NCI-H748 treated with DMSO at 0.1 percent for 48 hours (cell line): ENCODE measurements around the gene MYL3.

Source experiments
- DNase-seq: peaks from one replicate; lab custom pipeline; 2025; lab: John Stamatoyannopoulos, UW

The MYL3 gene

DNA sequence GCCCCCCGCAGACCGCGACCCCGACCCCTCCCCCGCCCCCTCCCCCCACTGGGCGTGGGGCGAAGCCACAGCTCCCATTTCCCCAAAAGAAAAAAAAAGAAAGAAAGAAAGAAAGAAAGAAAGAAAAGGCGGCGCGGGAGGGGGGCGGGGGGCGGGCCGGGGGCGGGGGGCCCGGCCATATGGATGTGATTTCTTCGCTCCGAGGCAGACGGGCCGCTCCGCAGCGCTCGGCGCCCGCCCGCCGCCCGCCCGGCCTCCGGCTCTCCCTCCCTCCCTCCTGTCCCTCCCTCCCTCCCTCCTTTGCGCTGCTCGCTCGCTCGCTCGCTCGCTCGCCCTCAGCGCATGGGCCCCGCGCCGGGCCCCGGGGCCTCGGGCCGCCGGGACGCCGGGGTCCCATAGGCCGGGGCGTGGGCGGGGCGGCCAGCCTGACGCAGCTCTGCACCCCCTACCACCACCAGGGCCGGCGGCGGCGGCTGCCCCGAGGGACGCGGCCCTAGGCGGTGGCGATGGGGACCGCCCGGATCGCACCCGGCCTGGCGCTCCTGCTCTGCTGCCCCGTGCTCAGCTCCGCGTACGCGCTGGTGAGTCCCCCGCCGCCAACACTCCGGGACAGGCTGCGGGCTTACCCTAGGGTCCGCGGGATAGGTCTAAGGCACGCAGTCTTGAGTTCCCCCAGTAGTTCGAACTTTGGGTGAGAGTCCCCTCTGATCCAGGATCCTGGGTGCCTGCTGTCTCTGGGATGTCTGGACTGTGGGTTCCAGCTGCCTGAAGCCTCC lies 20.0 kb upstream of the MYL3 start:
- no peak for DNase-seq

DNA sequence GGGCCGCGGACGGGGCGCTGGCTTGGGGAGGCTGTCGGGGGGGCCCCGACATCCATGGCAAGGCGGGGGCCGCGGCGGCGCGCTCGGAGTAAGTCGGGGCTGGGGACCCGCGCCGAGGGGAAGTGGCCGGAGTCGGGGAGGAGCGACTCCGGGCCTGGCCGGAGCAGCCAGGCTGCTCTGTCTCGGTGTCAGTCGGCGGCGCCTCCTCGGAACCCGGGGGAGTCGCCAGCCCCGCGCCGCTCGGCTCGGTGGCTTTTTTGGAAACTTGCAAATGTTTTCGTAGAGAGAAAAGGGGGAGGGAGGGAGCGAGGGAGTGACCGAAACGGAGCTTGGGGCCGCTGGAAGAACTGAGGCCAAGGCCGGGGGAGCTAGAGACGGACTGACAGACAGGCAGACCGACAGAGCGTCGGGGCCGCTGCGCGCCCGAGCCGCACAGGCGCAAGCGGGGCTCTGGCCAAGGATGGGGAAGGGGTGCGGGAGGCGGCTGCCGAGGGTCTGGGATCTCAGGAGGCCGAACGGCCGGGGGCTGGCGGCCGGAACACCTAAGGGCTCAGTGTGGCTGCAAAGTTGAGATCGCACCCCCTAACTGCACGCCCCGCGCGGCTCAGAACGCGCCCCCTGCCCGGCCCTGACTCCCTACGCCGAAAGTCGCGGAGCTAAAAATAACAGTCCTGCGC lies 19.3 kb upstream of the MYL3 start:
- DNase-seq = no peak

DNA sequence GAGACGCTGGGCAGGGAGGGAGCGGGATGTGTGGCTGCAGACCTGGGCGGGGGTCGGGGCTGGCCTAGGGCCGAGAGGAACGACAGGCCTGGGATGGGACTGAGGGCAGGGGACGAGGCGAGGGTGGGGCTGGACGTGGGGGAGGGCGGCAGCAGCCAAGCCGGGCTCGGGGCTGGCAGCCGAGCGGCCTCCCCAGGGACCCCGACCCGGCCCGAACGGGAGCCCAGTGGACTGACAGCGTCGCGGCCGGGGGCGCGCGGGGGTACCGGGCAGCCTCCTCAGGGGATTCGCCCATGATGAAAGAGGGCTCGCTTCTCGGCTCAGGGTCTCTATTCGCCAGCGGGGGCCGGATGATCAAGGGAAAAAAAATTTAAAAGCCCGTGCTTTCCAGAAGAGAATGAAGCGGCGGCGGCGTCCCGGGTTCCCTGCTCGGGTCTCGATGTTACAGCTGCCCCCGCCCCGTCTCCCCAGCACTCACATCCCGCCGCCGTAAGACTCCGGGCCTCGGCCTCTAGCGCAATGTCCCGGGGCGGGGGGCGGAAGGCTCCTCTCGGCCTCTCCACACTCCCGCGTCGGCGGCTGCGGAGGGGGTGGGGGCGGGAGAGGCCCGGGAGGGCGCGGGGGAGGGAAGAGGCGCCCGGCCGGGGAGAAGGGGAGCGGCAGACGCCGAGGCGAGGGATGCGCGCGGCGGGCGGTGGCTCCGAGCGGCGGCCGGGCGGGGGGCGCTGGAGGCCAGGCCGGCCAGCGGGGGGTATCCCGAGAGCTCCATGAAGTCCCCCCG lies 18.5 kb upstream of the MYL3 start:
- DNase-seq = no peak

DNA sequence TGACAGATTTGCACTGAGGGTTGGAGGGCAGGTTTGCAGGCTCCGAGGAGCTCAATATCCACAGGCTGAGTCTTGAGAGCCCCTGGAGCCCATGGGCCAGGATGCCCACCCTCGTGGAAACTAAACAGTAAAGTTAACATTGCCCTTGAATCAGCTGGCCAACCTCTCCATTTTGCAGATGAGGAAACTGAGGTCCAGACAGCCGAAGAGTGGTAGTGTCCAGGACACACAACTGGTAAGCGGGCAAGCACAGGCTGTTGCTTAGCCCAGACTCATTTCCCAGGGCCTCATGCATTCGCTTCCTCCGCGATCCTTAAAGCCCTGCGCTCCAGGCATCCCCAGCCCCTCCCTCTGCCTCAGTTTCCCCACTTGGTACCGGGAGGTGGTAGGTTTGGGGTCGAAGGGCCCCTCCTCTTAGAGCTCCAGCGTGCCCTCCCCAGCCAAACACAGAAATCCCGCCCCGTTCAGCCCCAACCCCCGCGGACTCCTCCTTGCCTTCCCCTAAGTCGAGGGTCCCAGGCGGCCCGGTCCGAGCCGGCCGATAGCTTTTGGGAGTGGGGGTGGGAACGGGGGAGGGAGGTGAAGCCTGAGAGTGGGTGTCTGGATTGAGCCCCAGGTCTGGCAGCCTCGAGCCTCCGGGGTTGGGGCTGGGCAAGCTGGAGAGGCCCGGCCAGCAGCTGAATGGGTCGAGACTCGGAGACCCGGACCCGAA lies 17.8 kb upstream of the MYL3 start:
- no peak for DNase-seq

DNA sequence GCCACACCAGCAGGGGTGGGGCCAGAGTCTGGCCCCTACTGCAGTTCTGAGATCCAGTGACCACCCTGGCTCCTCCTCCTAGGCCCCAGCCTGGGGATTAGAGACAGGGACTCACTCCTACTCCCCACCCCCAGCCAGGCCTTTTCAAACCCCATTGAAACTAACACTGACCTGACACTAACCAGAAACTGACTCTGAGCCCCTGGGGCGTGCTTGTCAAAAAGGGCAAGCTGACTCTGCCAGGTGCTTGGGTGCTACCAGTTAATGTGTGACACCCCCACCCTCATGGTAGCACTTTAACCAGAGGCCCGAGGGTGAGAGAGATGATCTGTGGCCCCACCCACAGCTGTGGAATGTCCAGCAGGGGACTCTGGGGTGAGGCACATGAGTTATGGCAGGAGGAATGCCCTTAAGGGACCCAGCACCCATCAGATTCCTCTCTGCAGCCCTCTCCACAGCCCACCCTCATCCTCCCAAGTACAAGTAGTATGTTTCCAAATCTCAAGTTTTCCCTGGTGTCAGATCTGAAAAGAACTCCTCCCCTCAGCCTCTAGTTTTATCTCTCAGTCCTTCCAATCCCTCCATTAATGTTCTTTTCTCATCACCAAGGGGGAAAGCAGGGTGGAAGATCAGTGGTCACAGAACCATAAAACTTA lies 15.7 kb upstream of the MYL3 start:
- no peak for DNase-seq

DNA sequence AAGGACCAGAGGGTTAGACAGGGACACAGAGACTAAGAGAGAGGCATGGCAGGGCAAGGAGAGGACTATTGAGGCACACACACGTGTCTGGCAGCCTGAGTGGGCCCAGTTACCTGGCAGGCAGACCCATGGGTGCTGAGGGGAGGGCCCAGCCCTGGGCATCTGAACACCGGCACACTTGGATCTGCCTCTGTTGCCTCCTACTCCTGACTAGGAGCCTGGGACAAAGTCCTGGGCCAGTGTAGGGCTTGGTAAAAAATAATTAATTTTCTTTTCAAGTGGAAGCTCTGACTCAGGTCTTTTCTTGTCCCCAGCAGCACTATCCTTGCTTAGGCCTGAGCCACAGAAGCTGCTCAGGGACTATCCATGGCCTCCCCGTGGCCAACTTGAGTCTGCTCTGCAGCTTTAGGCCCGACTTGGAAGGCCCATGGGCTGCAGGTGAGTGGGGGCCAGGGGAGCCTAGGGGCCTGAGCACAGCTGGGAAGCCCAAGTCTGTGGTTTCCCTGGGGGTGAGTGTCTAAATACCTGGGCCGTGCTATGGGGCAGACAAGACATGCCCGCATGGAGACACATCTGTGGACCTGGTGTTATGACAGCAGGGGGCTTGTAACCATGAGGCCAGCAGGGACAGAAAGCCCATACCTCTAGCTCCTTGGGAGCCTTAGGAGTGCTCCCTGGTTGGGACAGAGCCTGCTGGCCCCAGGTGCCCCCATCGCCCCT lies 14.3 kb upstream of the MYL3 start, which contains the start of gene PTH1R:
Gene PTH1R, plus strand, starts transcription at position 316 of the 720 bp plus-strand sequence. CDS start 5,839 bp downstream, outside the sequence.
- no peak for DNase-seq

DNA sequence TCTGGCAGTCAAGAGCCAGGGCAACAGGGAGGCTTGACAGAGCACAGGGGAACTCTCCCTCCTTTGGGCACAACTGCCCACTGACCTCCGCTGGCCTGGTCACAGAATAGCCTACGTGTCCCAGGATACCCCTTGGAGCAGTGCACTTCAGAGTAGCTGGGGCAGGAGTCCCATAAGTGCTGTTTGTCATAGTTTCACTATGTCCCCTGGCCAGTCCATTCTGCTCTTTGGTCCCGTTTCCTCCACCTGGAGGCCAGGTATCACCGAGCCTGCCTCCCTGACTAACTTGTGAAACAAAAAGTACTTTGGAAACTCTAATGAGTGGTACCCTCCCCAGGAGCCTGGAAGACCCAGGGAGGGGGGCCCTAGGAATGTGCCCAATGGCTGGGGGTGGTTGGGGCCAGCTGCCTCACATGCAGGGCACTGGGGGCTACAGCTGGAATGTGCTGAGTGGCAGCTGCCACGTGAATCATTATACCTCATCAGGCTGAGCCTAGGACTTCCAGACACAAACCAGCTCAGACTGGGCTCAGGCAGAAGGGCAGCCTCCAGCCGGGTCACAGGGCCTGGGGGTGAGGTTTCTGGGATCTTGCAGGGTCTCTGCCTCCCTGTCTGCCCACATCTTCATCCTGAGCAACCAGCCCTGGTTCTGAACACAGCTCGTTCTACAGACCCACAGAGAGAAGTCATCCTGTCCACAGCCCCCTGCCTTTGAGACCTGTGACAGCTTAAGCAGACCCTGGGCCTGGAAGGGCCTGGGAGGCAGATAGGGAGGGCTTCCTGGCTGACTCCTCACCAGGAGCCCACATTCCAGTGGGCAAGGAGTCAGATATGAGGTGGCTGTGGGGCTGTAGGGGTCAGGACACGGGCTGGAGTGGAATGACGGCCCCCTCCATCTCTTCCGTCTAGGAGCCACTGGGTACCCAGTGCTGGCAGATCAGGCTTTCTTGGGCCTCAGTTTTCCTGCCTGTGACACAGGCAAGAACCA lies 13.4 kb upstream of the MYL3 start:
- DNase-seq = no peak

DNA sequence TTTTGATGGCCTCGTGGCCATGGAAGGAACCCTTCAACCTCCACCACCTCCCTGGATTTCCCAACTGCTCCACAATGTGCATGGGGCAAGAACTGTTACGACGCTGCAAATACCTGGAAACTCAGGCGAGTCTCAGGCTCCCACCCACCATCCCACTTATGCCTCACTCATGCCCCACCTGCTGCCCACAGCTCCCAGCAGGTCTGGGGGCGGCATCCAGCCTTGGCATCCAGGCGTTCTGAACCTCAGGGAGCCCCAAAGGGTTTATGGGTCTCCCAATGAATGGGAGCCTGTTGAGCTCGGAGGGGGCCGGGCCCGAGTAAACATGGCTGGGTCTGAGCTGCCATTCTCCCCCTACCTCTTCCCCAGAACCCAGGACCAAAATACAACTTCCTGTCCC lies 12.3 kb upstream of the MYL3 start:
- DNase-seq = no peak

DNA sequence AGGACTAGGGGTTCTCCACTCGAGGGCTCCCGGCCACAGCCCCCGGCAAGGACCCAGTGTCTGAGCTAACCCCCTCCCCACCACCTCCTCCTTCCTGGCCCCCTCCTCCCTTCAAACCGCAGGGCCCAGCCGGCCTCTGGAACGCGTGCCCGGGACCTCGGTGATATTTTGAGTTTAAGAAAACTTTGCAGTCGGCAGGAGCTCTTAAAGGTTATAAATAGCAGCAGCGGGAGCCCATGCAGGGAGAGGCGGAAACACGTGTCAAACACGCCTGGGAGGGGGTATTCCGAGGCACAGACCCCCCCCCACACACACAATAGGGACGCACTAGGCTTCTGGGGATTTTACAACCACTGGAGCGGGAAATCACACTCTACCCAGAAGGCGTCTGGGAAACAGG lies 11.2 kb upstream of the MYL3 start:
- no peak for DNase-seq

DNA sequence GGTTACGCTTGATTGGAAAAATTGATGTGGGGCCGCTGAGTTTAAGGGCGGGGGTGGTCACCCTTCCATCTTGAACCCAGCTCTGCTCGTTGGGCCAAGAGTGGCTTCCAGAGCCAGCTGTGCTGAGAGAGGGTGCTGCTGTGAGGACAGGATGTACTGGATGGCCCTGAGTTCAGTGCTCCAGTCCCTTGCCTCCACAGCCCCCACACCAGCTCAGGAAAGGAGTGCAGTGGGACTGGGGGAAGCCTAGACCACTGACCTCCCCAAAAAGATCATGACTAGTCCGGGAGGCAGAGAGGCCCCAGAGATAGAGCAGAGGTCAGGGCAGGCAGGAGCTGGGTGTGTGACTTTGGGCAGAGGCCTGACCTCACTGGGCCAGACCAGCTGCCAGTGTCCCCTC lies 10.3 kb upstream of the MYL3 start:
- DNase-seq = no peak

DNA sequence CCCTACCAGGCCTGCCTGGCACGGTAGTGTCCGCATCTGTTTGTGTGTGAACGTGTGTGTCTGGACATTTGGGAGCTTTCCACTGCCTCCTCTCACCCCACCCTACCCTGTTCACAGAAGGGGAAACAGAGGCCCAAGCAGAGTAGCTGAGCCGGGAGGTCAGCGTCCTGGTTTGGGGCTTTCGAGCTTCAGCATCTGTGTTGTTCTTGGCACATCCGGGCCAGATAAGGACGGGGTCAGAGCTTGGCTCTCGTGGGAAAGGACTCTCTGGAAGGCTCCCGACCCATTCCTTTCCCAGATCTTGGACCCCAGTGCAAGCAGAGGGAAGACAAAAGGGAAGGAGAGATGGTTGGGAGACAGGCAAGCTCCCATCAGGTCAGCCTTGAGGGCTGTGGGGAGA lies 8.0 kb upstream of the MYL3 start:
- no peak for DNase-seq

DNA sequence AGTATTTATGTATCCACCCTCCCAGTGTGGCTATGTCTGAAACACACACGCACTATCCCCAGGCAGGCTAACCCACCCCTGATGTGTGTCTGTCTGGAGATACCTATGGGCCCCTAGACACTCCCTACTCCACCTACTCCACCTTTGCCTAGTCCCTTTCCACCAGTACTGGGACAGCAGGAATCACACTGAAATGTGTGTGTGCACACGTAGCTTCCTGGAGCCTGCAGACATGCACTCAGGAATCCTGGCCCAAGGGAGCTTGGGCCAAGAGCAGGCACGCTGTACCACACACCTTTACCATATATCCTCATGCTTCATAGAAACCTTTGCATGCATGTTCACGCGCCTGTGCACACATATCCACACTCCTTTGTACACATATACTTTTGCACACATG lies 7.4 kb upstream of the MYL3 start:
- DNase-seq = no peak

DNA sequence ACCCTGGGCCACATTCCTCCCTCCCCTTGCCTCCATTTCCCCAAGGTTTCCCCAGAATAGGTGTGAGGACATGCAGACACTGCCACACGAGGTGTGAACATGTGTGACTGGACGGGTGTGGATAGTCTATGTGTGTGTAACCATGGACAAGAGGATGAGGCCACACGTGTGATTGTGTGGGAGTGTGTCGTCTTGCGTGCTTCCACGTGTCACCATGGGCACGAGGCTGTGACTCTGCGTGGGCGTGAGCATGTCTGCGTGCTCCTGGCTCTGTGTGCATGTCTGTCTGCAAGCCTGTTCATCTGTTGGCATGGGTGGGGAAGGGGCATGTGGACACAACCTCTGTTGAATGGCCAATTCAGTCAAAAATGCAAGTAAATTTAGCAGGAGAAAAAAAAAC lies 6.2 kb upstream of the MYL3 start:
- no peak for DNase-seq

DNA sequence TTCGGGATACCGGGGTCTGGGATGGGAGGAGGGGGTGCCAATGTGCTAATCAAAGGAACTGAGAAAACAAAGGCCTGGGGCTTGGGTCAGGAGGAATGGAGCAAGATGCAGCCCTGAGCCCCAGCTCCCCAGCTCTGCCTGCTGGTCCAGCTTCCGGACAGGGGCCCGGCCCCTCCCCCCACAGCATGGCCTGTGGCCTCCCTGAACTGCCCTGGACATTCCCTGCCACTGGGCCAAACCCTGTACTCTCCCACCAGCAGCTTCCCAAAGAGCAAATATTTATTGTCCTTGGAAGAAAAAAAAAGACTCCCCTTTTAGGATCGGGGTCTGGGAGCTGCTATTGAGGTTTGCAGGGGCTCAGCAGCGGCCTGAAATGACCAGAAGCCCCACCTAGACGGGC lies 5.7 kb upstream of the MYL3 start:
- DNase-seq = no peak

DNA sequence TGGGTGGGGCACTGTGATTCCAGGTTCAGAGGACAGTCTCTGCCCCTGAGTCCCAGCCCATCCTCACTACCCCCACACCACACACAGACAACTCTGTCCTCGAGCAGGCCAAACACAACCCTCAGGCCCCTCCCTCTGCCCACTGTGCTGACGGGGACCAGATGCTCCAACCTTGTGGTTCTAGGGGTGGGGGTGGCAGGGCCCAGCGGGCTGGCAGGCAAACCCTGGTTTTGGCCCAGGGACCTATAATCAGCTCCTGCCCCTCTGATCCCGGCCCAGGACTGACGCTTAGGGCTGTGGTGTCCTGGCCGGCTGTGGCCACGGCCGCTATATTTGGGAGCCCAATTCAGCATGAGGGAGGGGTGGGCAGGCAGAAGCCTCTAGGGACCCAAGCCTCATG lies 5.0 kb upstream of the MYL3 start:
- DNase-seq = no peak

DNA sequence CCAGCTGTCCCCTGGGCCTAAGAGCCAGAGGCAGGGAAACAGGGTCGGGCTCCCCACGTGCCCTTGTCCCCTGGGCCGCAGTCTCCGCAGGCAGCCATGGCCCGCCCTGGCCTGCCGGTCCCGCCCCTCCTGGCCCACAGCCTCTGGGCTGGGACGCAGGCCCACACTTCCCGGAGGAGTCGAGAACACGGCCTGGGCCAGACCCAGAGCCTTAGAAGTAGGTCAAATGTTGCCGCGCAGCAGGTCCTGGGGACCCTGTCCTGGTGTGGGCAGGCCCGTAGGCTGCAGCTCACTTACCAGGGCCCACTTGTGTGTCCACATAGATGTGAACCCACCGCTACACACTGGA lies 4.3 kb upstream of the MYL3 start:
- no peak for DNase-seq

DNA sequence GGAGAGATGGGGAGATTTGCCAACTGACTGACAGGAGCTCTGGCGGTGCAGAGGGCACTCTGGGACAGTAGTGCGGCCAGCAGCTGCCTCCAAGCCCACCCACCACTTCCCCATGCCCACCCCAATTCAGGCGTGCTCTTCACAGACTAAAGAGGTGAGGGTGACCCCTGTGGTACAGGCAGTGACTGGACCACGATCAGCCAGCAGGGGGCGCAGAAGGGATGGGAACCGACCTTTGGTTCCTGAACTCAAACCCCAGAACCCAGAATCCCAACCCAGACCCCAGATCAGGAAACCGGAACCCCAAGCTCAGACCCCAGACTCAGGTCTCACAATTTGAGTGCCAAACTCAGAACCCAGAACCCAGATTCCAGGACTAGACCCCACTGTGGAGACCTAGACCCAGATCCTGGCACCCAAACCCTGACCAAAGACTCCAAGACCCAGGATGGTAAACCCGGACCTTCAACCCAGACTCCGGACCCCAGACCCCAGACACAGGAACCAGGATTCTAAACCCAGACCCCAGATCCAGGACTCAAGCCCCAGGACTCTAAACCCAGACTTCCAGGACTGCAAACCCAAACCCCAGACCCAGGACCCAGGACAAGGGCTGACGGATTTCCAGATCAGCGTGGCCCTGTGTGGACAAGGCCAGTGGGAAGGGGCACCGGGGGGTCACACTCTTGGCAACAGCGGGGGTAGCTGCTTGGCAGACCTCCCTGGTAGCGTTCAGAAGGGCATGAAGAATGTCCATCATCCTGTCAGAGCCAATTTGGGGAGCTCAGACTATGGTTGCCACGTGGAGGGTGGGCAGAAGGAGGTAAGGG lies 3.7 kb upstream of the MYL3 start:
- DNase-seq = no peak

DNA sequence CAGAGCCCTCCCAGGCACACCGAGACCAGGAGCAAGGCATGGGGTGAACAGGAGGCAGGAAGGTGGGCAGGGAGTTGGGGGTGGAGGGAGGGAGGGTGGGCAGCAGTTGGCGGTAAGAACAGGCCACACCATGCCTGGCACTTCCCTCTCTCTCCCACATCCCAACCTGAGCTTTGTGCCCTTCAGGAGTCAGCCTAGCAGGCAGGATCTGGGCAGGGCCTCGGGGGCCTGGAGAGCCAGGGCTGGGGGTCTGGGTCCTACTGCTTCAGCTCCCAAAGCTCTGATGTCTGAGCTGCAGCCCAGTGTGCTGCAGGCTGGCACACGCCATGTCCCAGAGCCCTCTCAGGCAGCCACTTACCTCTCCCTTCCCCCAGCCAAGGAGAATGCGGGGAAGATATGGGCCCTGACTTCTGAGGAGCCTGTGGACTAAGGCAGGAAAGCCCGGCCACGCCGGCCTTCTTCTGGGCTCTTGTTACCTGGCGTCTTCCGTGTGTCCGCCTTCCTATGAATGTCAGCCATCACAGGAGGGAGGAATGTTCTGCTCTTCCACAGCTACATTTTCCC lies 2.9 kb upstream of the MYL3 start:
- DNase-seq = no peak

DNA sequence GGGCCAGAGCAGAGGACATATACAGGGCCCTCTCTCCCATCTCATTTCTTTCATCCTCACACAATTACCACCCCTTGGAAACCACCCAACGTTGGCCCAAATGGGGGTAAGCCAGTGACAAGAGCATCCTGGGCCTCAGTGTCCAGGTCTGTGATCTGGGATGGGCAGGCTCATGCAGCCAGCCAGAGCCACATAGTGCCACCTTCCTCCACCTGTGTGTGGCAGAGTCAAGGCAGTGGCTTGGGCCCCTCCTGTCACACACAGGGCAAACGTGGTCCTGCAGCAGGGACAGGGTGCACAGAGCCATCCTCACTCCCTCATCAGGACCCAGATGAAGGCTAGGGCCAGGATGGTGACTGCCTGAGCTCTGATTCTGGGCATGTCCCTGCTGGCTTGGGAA lies 2.3 kb upstream of the MYL3 start:
- no peak for DNase-seq
